H1 (cell line): ENCODE data around the gene BIRC7. TPM values are rescaled to one million over a fixed set of nuclear protein-coding genes. Genes with fewer than 3 reads are reported as not detected.

Experiments used
- CTCF ChIA-PET: fragments of 300-600 bp; sonication (Branson Sonifier 250); formaldehyde crosslinking; loops from one replicate; lab custom pipeline; 2021; ENCODE audit not compliant: partially characterized antibody; lab: Charles Lee
- POLR2A ChIA-PET: fragments of 300-600 bp; sonication (Branson Sonifier 250); formaldehyde crosslinking; loops from one replicate; lab custom pipeline; 2021; ENCODE audit warnings: inconsistent platforms; ENCODE audit not compliant: partially characterized antibody; lab: Charles Lee
- DNase-seq, 2 experiments: peaks; one replicate each; pipeline versions ENCODE4 v3.0.0 to v3.0.0-alpha.2; 2010 to 2022; ENCODE audit warnings: low spot score in 2 of 2, low read depth in 1 of 2, mixed read lengths in 1 of 2
- FAIRE-seq: peaks from 2 replicates; lab custom pipeline; 2011; peaks lifted over from hg19 to GRCh38; lab: Jason Lieb, UNC
- H2AFZ ChIP-seq: 2 replicates; pipeline ENCODE4 v1.8.1; 2012; ENCODE audit warnings: low read length, inconsistent platforms
- H2AK5ac ChIP-seq: 2 replicates; pipeline ENCODE4 v1.6.1; 2013; ENCODE audit warnings: low read depth, low read length
- H2BK120ac ChIP-seq: replicated peaks from 2 replicates; pipeline ENCODE3; 2013; ENCODE audit warnings: low read depth, low read length, inconsistent platforms
- H2BK12ac ChIP-seq: 2 replicates; pipeline ENCODE4 v1.6.1; 2013; ENCODE audit warnings: low read depth, low read length
- H2BK15ac ChIP-seq: 2 replicates; pipeline ENCODE4 v1.6.1; 2013; ENCODE audit warnings: low read length
- H2BK20ac ChIP-seq: 2 replicates; pipeline ENCODE4 v1.6.1; 2013; ENCODE audit warnings: low read length
- H2BK5ac ChIP-seq: 2 replicates; pipeline ENCODE4 v1.6.1; 2013; ENCODE audit warnings: low read depth, low read length
- H3K14ac ChIP-seq: 2 replicates; pipeline ENCODE4 v1.6.1; 2013; ENCODE audit warnings: inconsistent platforms; ENCODE audit not compliant: insufficient read length
- H3K18ac ChIP-seq: 2 replicates; pipeline ENCODE4 v1.6.1; 2013; ENCODE audit warnings: low read length; ENCODE audit errors: extremely low read depth
- H3K23ac ChIP-seq: 2 replicates; pipeline ENCODE4 v1.6.1; 2013; ENCODE audit warnings: inconsistent platforms; ENCODE audit not compliant: insufficient read length
- H3K23me2 ChIP-seq: 2 replicates; pipeline ENCODE4 v1.6.1; 2013; ENCODE audit warnings: low read depth, low read length
- H3K27ac ChIP-seq: 2 replicates; pipeline ENCODE4 v1.6.1; 2011; ENCODE audit warnings: low read depth, low read length, inconsistent platforms
- H3K27me3 ChIP-seq, 4 experiments: replicated peaks in 1 of 4; 1 replicate in 1 of 4; 2 replicates in 3 of 4; pipeline versions ENCODE4 v1.6.1 to v1.8.1; 2011 to 2013; ENCODE audit warnings: low read length in 3 of 4, mild to moderate bottlenecking in 3 of 4, inconsistent platforms in 2 of 4, mixed read lengths in 2 of 4, moderate library complexity in 1 of 4; ENCODE audit not compliant: control insufficient read depth in 3 of 4, insufficient read depth in 3 of 4; ENCODE audit errors: extremely low read depth in 1 of 4
- H3K36me3 ChIP-seq, 4 experiments: 2 replicates each; pipeline versions ENCODE4 v1.6.1 to v1.8.1; 2011 to 2013; ENCODE audit warnings: mild to moderate bottlenecking in 4 of 4, low read length in 3 of 4, moderate library complexity in 2 of 4, control low read depth in 1 of 4, inconsistent platforms in 1 of 4; ENCODE audit not compliant: insufficient read depth in 4 of 4, control insufficient read depth in 2 of 4
- H3K4ac ChIP-seq: replicated peaks from 2 replicates; pipeline ENCODE3; 2013; ENCODE audit warnings: low read length, low read depth, mixed read lengths, inconsistent platforms; ENCODE audit not compliant: insufficient read length
- H3K4me1 ChIP-seq, 4 experiments: replicated peaks in 1 of 4; 1 replicate in 1 of 4; 2 replicates in 3 of 4; pipeline versions ENCODE4 v1.6.1 to v1.8.1; 2011 to 2013; ENCODE audit warnings: low read length in 3 of 4, inconsistent platforms in 2 of 4, mixed read lengths in 1 of 4; ENCODE audit not compliant: insufficient read depth in 4 of 4, control insufficient read depth in 3 of 4
- H3K4me2 ChIP-seq, 2 experiments: 2 replicates each; pipeline versions ENCODE4 v1.6.1 to v1.8.1; 2011 to 2013; ENCODE audit warnings: low read depth in 2 of 2, low read length in 2 of 2, control low read depth in 1 of 2, inconsistent platforms in 1 of 2, mild to moderate bottlenecking in 1 of 2; ENCODE audit not compliant: insufficient read depth in 1 of 2
- H3K4me3 ChIP-seq, 4 experiments: fragments of 200-600, 300-600 bp in 1 of 4; sonication (generic), shearing (Covaris generic), sonication (Bioruptor Twin) in 1 of 4; 2 replicates each; pipeline versions ENCODE4 v1.5.1 to v1.8.1; 2011 to 2016; ENCODE audit warnings: low read length in 4 of 4, low read depth in 3 of 4, control low read depth in 2 of 4, inconsistent platforms in 2 of 4, mild to moderate bottlenecking in 2 of 4, mixed read lengths in 1 of 4, moderate library complexity in 1 of 4; ENCODE audit not compliant: insufficient read depth in 2 of 4; ENCODE audit errors: extremely low read depth in 1 of 4
- H3K56ac ChIP-seq: replicated peaks from 2 replicates; pipeline ENCODE3; 2013; ENCODE audit warnings: low read depth, mild to moderate bottlenecking, mixed read lengths, low read length, inconsistent platforms; ENCODE audit not compliant: insufficient read length
- H3K79me1 ChIP-seq: 2 replicates; pipeline ENCODE4 v1.6.1; 2013; ENCODE audit warnings: low read depth, low read length, control low read depth
- H3K79me2 ChIP-seq, 2 experiments: 2 replicates each; pipeline versions ENCODE4 v1.6.1 to v1.8.1; 2012 to 2013; ENCODE audit warnings: low read length in 2 of 2, mild to moderate bottlenecking in 2 of 2, inconsistent platforms in 1 of 2; ENCODE audit not compliant: insufficient read depth in 2 of 2, control insufficient read depth in 1 of 2
- H3K9ac ChIP-seq, 4 experiments: replicated peaks in 1 of 4; 1 replicate in 1 of 4; 2 replicates in 3 of 4; pipeline versions ENCODE4 v1.6.1 to v1.8.1; 2011 to 2013; ENCODE audit warnings: low read depth in 3 of 4, low read length in 3 of 4, control low read depth in 2 of 4, mild to moderate bottlenecking in 2 of 4, moderate library complexity in 2 of 4, inconsistent platforms in 1 of 4; ENCODE audit errors: extremely low read depth in 1 of 4
- H3K9me3 ChIP-seq, 2 experiments: 2 replicates each; pipeline versions ENCODE4 v1.6.1 to v1.8.1; 2012 to 2013; ENCODE audit warnings: mild to moderate bottlenecking in 2 of 2, moderate library complexity in 2 of 2, control low read depth in 1 of 2, inconsistent platforms in 1 of 2, low read depth in 1 of 2, low read length in 1 of 2, mixed read lengths in 1 of 2; ENCODE audit not compliant: insufficient read depth in 2 of 2
- H4K20me1 ChIP-seq, 2 experiments: replicated peaks in 1 of 2; 2 replicates each; pipeline versions ENCODE3 to v1.8.1; 2011 to 2013; ENCODE audit warnings: inconsistent platforms in 2 of 2, low read length in 2 of 2, mild to moderate bottlenecking in 1 of 2; ENCODE audit not compliant: insufficient read depth in 2 of 2, control insufficient read depth in 1 of 2
- H4K5ac ChIP-seq: 2 replicates; pipeline ENCODE4 v1.6.1; 2013; ENCODE audit warnings: low read length, low read depth, mixed read lengths, inconsistent platforms; ENCODE audit not compliant: insufficient read length
- H4K8ac ChIP-seq: 2 replicates; pipeline ENCODE4 v1.8.0; 2013; ENCODE audit warnings: mild to moderate bottlenecking, moderate library complexity, low read length, inconsistent platforms; ENCODE audit not compliant: insufficient read depth; ENCODE audit errors: extremely low read depth
- H4K91ac ChIP-seq: replicated peaks from 2 replicates; pipeline ENCODE3; 2013; ENCODE audit warnings: low read length, mixed read lengths, inconsistent platforms; ENCODE audit not compliant: insufficient read length
- CBX8 ChIP-seq: fragments of 300-800, 300-1000 bp; sonication (generic); IDR thresholded peaks from 2 replicates; pipeline ENCODE4 v1.7.1; 2016; ENCODE audit warnings: low read depth, low read length, borderline replicate concordance
- CEBPB ChIP-seq: IDR thresholded peaks from 2 replicates; pipeline ENCODE4 v1.6.1; 2012; ENCODE audit warnings: low read depth, low read length
- EP300 ChIP-seq, 2 experiments: IDR thresholded peaks; 1 replicate in 1 of 2; 2 replicates in 1 of 2; pipeline ENCODE4 v1.6.1; 2011 to 2012; ENCODE audit warnings: low read depth in 2 of 2, low read length in 2 of 2, mild to moderate bottlenecking in 2 of 2, borderline replicate concordance in 1 of 2, inconsistent platforms in 1 of 2, moderate library complexity in 1 of 2
- GABPA ChIP-seq: IDR thresholded peaks from 2 replicates; pipeline ENCODE4 v1.6.1; 2011; ENCODE audit warnings: mild to moderate bottlenecking, low read length, moderate library complexity, borderline replicate concordance; ENCODE audit not compliant: insufficient read depth
- NANOG ChIP-seq: IDR thresholded peaks from 2 replicates; pipeline ENCODE4 v1.6.1; 2011; ENCODE audit warnings: low read length, low read depth, mild to moderate bottlenecking, inconsistent platforms; ENCODE audit not compliant: insufficient read depth, poor library complexity, severe bottlenecking
- RAD21 ChIP-seq, 2 experiments: IDR thresholded peaks in 1 of 2; conservative IDR thresholded peaks in 1 of 2; 2 replicates each; pipeline ENCODE4 v1.6.1; 2011; ENCODE audit warnings: low read depth in 2 of 2, low read length in 2 of 2, improper control_type of control experiment in 1 of 2, inconsistent platforms in 1 of 2, mild to moderate bottlenecking in 1 of 2, moderate library complexity in 1 of 2
- RXRA ChIP-seq: IDR thresholded peaks from 2 replicates; pipeline ENCODE4 v1.6.1; 2011; ENCODE audit warnings: low read depth, mild to moderate bottlenecking, low read length, moderate library complexity; ENCODE audit not compliant: insufficient read depth
- SIN3A ChIP-seq, 2 experiments: IDR thresholded peaks in 1 of 2; conservative IDR thresholded peaks in 1 of 2; 2 replicates each; pipeline ENCODE4 v1.6.1; 2011 to 2012; ENCODE audit warnings: low read length in 2 of 2, improper control_type of control experiment in 1 of 2, low read depth in 1 of 2, mild to moderate bottlenecking in 1 of 2
- SIRT6 ChIP-seq: IDR thresholded peaks from one replicate; pipeline ENCODE4 v1.7.1; 2012; ENCODE audit warnings: low read length, inconsistent platforms
- SP1 ChIP-seq: IDR thresholded peaks from 2 replicates; pipeline ENCODE4 v1.6.1; 2011; ENCODE audit warnings: low read depth, low read length
- ZNF274 ChIP-seq: IDR thresholded peaks from 2 replicates; pipeline ENCODE4 v1.7.0; 2012; ENCODE audit warnings: low read length, borderline replicate concordance; ENCODE audit errors: extremely low read depth
- WGBS, 2 experiments: shearing (Covaris generic) in 1 of 2; methylation state at CpG; one replicate each; pipeline versions ENCODE4 v1.1.6 to v1.1.7; 2013 to 2015; ENCODE audit warnings: low lambda C conversion rate in 2 of 2, mixed read lengths in 2 of 2, inconsistent platforms in 1 of 2, low coverage in 1 of 2, missing lambda C conversion rate in 1 of 2; ENCODE audit not compliant: insufficient replicate concordance in 2 of 2, insufficient coverage in 1 of 2, insufficient read length in 1 of 2; ENCODE audit errors: extremely low coverage in 1 of 2, missing lambda C conversion rate in 1 of 2; 5-methylcytosine and 5-hydroxymethylcytosine counted together
- polyA plus RNA-seq, 7 experiments: library from polyadenylated mRNA; depleted of rRNA in 3 of 7; stranded (reverse) in 5 of 7; unstranded in 2 of 7; fragments of >200 nt in 5 of 7; fragments of 200-250 nt in 2 of 7; gene quantifications; 1 replicate in 5 of 7; 2 replicates in 1 of 7; 4 replicates in 1 of 7; pipeline versions ENCODE4 v1.2.1 to v1.2.3, GENCODE V29; 2011 to 2013; ENCODE audit warnings: missing spikeins in 2 of 7, mixed read lengths in 2 of 7
- total RNA-seq: library from RNA; stranded (reverse); fragmentation: NEBNext Ultra II Directional; extraction: Animal tissue kit (Norgen Biotek cat#: 25700); gene quantifications from 2 replicates; pipeline ENCODE4 v1.2.1, GENCODE V29; 2021

Gene BIRC7
- total and polyA plus RNA-seq, 2 of the 8 experiments (the other 6 are each of a cell fraction or from before 2014, with no cell fraction given) = 0.11 to 0.41 TPM

DNA sequence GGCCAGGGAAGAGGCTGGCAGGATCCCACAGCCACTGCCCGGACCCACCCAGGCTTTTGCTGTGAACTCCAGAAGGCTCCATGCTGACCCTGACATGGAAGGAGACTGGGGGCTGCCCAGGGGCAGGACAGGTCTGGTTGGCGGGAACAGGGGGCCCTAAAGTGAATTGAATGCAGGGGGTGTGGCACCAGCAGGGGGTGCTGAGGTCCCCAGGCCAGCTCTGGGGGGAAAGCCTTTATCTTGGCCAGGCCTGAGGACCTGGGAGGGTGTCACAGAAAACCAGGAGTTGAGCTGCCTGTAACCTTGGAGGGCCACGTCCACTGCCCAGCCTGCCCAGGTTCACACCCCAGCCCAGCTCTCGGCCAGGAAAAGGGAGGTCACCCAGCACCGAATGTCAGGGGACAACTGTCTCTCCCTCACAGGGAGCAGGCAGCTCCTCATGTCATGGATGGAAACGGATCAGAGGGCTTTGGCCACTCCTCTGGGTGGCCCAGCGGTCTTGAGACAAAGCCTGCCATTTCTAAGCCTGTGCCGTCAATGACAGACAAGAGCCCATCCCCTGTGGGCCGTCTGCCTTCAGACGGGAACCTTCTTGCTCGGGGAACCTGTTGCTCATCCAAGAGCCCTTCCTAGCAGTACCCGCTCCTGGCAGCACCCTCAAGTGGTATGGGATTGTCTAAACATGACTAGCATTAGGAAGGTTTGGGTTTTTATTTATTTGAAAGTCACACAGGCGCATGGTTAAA is 16.8 kb upstream of the BIRC7 start:
- peaks cover 0 to 3% (median 2%) of the 10 kb centered on the region in 4 experiments; a peak in 4 of 8 replicates for H3K36me3 ChIP-seq
- no peak overlapping the region for H2BK12ac ChIP-seq
- H3K4ac ChIP-seq = no peak overlapping the region
- FAIRE-seq (no peak), DNase-seq (no peak)
- H3K79me2 ChIP-seq = peaks cover 5 to 16% of the 10 kb centered on the region in 2 experiments; a peak in 3 of 4 replicates
- no peak overlapping the region for H3K27ac ChIP-seq
- H2BK20ac ChIP-seq = no peak overlapping the region
- H2BK15ac ChIP-seq = no peak overlapping the region
- no peak overlapping the region for H3K9ac ChIP-seq
- no peak overlapping the region for H3K18ac ChIP-seq
- WGBS, 2 experiments = 78% methylated on average over 13 of the region's 13 CpGs; no CpG with 5 or more reads in 1 of the 2 experiments
- no peak overlapping the region for H3K14ac ChIP-seq
- H4K91ac ChIP-seq = no peak overlapping the region
- H2AFZ ChIP-seq = no peak overlapping the region
- ChIA-PET POLR2A (interaction anchor here (0.9 to 3.6 kb wide), 4 partner anchors 28 to 811 kb away, joined by 3 to 12 read pairs (median 4); partner anchors contain the start of gene NKAIN4), CTCF (interaction anchor here (0.5 to 3.6 kb wide), 7 partner anchors 10 to 704 kb away, joined by 3 to 18 read pairs (median 4); no protein-coding TSS in a partner anchor)
- peaks cover 0 to 3% (median 0%) of the 10 kb centered on the region in 4 experiments; a peak in 2 of 7 replicates for H3K27me3 ChIP-seq
- peaks cover 7% of the 10 kb centered on the region; the same call in 1 of the 2 replicates for H3K23me2 ChIP-seq
- no peaks in the 10 kb centered on the region; the same call in 1 of the 2 replicates for H3K79me1 ChIP-seq
- peaks cover 6 to 11% of the 10 kb centered on the region in 2 experiments for H4K20me1 ChIP-seq
- no peak overlapping the region for H2BK5ac ChIP-seq
- no peak overlapping the region for H3K4me2 ChIP-seq
- H3K4me3 ChIP-seq = no peak overlapping the region
- H3K9me3 ChIP-seq = no peaks in the 10 kb centered on the region
- no peak overlapping the region for H2BK120ac ChIP-seq
- no peak overlapping the region for H3K56ac ChIP-seq
- peaks cover 0 to 11% (median 2%) of the 10 kb centered on the region in 4 experiments; a peak in 4 of 7 replicates for H3K4me1 ChIP-seq
- no peak overlapping the region for H2AK5ac ChIP-seq
- H4K8ac ChIP-seq = no peak overlapping the region; the same call in 1 of the 2 replicates
- H4K5ac ChIP-seq = no peak overlapping the region
- H3K23ac ChIP-seq = no peak overlapping the region
- TF ChIP-seq RAD21 (IDR thresholded peaks at IDR 0.05 in 1 of 2, conservative IDR thresholded peaks at IDR 0.05 in 1 of 2; ENCODE audit: low read depth in 2 of 2, low read length in 2 of 2) = no peak
- no peak for TF ChIP-seq SIN3A (conservative IDR thresholded peaks at IDR 0.05 in 1 of 2, IDR thresholded peaks at IDR 0.05 in 1 of 2; ENCODE audit: low read depth in 1 of 2, low read length in 2 of 2)
- no peak for TF ChIP-seq CBX8
- TF ChIP-seq EP300 (IDR thresholded peaks at IDR 0.05; ENCODE audit: borderline replicate concordance in 1 of 2, low read depth in 2 of 2, low read length in 2 of 2) = no peak
- no peak for TF ChIP-seq NANOG
- no peak for TF ChIP-seq ZNF274
- TF ChIP-seq GABPA = no peak
- no peak for TF ChIP-seq SIRT6
- no peak for TF ChIP-seq SP1
- TF ChIP-seq RXRA = no peak
- no peak for TF ChIP-seq CEBPB
